ENCODE data around the gene LRRC47.

The LRRC47 gene

DNA sequence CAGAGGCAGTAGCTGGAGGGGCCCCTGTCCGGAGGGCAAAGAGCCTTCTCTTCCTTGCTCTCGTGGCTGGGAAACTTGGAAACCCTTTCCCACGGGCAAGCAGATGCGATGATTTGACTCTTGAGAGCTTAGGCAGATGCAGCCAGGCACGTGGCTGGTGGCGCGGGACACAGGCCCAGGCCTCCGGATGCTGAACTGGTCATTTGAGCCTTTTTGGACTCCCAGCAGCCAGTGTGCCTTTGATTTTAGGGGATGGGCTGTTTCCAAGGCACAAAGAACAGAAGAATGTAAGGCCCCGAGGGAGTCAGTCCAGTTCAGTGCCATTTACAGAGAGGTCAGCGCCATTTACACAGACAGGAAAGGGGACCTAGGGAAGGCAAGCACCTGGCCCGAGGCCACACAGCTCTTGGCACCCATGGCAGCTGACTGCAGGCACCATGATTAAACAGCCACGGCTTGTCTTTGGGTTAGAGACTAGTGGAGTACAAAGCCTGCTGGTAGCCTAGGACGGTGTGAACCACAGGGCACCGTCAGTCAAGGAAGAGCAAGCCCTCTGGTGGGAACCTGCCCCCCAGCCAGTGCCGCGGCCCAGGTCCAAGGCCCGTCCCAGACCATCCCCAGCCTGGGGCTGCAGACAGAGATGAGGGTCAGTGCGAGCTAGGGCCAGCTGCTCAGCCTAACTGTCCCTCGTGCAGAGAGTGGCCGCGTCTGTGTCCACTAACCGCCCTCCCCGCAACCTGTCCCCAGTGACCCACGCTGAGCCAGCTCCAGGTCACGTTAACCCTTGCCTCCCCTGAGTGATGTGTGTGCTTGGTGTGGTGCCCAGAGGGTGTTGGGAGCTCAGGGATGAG is 64.5 kb downstream of the LRRC47 start:
- DNase-seq: no peak

DNA sequence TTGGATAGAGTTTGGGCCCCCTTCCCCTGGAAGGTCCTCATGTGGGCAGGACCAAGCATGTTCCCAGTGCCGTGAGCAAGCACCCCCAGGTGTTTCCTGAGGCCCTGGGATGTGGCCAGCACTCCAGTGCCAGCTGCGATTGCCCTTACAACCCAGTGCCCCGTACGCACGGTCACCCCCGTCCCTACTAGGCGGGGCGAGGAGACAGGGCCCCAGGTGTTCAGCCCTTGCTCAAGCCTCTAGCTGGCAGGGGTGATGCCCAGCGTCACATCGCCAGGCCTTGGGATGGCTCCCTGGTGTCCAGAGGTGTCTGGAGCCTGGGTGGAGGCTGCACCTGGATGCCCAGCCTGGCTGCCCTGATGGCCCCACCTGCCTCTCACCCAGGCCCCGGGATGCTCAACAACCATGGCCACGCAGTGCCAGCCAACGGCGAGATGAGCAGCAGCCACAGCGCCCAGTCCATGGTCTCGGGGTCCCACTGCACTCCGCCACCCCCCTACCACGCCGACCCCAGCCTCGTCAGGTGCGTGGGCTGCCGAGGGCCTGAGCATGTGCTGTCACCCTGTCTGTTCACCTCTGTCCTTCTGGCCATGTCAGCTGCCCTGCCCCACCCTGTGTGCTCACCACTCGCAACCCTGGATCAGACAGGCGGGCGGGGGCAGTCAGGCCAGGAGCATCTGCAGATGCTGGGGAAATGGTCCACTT is 65.6 kb downstream of the LRRC47 start:
- DNase-seq: no peak

DNA sequence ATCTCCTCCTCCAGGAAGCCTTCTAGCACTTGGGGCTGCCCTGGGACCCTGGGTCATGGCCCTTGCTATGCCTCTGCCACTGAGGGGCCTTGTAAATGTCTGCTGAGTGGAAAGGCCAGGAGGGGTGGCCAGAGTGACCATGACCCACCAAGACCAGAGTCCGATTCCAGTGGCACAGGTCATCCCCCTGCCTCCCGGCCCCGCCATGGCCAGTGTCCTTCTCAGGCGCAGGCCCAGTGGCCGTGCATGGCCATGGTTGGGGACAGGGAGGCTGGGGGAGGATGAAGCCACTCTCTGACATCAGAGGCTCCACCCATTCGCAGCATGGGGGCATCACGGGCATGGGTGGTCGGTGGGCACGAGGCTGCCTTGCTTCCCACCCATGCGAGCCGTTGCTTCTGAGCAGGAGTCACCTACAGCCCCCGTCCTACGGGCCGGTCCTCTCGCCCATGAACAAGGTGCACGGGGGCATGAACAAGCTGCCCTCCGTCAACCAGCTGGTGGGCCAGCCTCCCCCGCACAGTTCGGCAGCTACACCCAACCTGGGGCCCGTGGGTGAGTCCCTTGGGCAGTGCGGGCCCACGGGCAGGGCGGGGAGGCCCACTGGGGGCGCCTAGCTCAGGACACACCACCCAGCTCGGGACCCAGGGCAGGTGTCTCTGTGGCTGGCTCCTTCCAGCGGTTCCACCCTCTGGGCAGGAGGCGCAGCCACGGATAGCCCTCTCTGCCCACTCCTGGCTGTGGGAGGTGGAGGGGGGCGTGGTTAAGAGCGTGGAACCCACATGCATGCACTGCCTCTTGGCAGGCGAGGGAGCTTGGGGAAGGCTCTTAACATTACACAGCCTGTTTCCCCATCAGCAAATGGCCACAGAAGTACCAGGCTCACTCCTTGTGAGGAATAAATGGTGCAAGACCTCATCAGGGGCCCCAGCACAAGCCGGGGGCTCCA is 66.4 kb downstream of the LRRC47 start:
- DNase-seq: no peak
